Measurements from ENCODE around the gene CPEB3. TPM values are rescaled to one million over a fixed set of nuclear protein-coding genes. Genes with fewer than 3 reads are reported as not detected.
A peak's percentile ranks its signal among the peaks of the same experiment; 100 is the strongest.
"Not testable (repeated sequence)": the region's sequence is repeated elsewhere in the genome, so short reads cannot be mapped to it uniquely, and the experiment has no call there.

Gene CPEB3
- total and polyA plus RNA-seq, 2 experiments from 2014 or later: 5.0 to 8.3 TPM

GRCh38 chr10:92142949-92143348 lies 147.9 kb downstream of the CPEB3 start:
- no peak overlapping the region for H3K4me3 ChIP-seq
- H3K27ac ChIP-seq: peak overlapping the region; percentile 46
- H3K27me3 ChIP-seq: no peaks in the 10 kb centered on the region
- TF ChIP-seq CTCF (IDR thresholded peaks at IDR 0.05; ENCODE audit: low read depth, low read length): no peak
- peaks cover 15% of the 10 kb centered on the region for H3K4me1 ChIP-seq (ENCODE audit: low read depth)
- H3K36me3 ChIP-seq: peaks cover 4% of the 10 kb centered on the region
- H3K9me3 ChIP-seq (ENCODE audit: low read depth): no peaks in the 10 kb centered on the region
- DNase-seq (ENCODE audit: low read depth in 1 of 2, low spot score in 1 of 2): no peak

- H3K27me3 ChIP-seq: no peaks in the 10 kb centered on the region
- H3K27ac ChIP-seq: peak overlapping the region; percentile 46
- peaks cover 15% of the 10 kb centered on the region for H3K4me1 ChIP-seq (ENCODE audit: low read depth)
- no peak for DNase-seq (ENCODE audit: low read depth in 1 of 2, low spot score in 1 of 2)
- no peak for TF ChIP-seq CTCF (IDR thresholded peaks at IDR 0.05; ENCODE audit: low read depth, low read length)
- no peak overlapping the region for H3K4me3 ChIP-seq
- H3K9me3 ChIP-seq (ENCODE audit: low read depth): no peaks in the 10 kb centered on the region
- H3K36me3 ChIP-seq: peaks cover 4% of the 10 kb centered on the region
These were observed 148.4 kb downstream of the CPEB3 start for GRCh38 chr10:92142512-92142911.

GRCh38 chr10:92141147-92141546 lies 149.7 kb downstream of the CPEB3 start:
- H3K27me3 ChIP-seq; H3K36me3 ChIP-seq; H3K4me3 ChIP-seq; DNase-seq (ENCODE audit: low read depth in 1 of 2, low spot score in 1 of 2); H3K27ac ChIP-seq; H3K9me3 ChIP-seq (ENCODE audit: low read depth): not testable (repeated sequence)
- H3K4me1 ChIP-seq (ENCODE audit: low read depth): peaks cover 15% of the 10 kb centered on the region

GRCh38 chr10:92134049-92134448 lies 156.8 kb downstream of the CPEB3 start:
- H3K36me3 ChIP-seq; H3K4me3 ChIP-seq; DNase-seq (ENCODE audit: low read depth in 1 of 2, low spot score in 1 of 2); H3K4me1 ChIP-seq (ENCODE audit: low read depth); H3K9me3 ChIP-seq (ENCODE audit: low read depth); H3K27ac ChIP-seq; H3K27me3 ChIP-seq: not testable (repeated sequence)

GRCh38 chr10:92131275-92131820 lies 159.5 kb downstream of the CPEB3 start:
- Histone ChIP-seq H3K4me1 (ENCODE audit: low read depth) (peaks cover 7% of the 10 kb centered on the region), H3K4me3 (no peak overlapping the region), H3K27ac (no peak overlapping the region), H3K9me3 (ENCODE audit: low read depth) (no peaks in the 10 kb centered on the region), H3K36me3 (no peaks in the 10 kb centered on the region), H3K27me3 (no peaks in the 10 kb centered on the region)
- no peak for DNase-seq (ENCODE audit: low read depth in 1 of 2, low spot score in 1 of 2)
- TF ChIP-seq CTCF (IDR thresholded peaks at IDR 0.05; ENCODE audit: low read depth, low read length): no peak

- no peak for TF ChIP-seq CTCF (IDR thresholded peaks at IDR 0.05; ENCODE audit: low read depth, low read length)
- no peaks in the 10 kb centered on the region for H3K36me3 ChIP-seq
- H3K27ac ChIP-seq: no peak overlapping the region
- no peaks in the 10 kb centered on the region for H3K27me3 ChIP-seq
- H3K4me3 ChIP-seq: no peak overlapping the region
- H3K4me1 ChIP-seq (ENCODE audit: low read depth): peaks cover 7% of the 10 kb centered on the region
- no peak for DNase-seq (ENCODE audit: low read depth in 1 of 2, low spot score in 1 of 2)
- H3K9me3 ChIP-seq (ENCODE audit: low read depth): no peaks in the 10 kb centered on the region
These were observed 160.1 kb downstream of the CPEB3 start for GRCh38 chr10:92130622-92131274.
